ENCODE measurements around the gene KIF18B.
A peak's percentile ranks its signal among the peaks of the same experiment; 100 is the strongest.

Gene KIF18B

DNA sequence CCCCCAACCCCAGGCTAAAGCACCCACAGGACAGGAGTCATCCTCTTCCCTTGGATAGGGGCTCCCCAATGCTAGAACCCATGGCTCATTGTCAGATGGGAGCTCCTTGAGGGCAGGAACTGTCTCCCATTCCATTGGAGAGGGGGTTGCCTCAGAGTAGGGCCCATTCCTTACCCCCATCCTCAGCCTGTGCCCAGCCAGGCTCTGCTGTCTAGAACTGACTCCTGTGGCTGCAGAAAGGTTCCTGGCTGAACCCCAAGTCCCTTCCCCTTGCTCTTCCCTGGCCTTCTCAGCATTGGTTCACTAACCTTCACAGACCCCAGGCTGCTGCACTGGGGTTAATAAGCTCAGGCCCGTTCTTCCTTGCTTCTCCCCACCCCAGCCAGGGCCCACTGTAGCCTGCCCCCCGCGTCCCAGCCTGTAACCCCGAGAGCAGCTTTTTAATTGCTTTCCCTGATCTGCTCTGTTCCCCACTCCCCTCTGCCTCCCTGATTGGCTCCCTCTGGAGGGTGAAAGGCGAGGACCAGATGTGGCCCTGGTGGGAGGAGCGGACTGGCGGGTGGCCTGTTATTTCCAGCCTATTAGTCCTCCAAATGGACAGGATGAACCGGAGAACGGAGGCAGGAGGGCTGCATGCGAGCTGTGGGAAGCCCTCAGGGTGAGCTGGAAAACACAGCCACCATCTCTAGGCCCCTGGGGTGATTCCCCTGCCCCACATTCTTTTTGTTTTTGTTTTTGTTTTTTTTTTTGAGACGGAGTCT is 26.3 kb downstream of the KIF18B start:
- FAIRE-seq (no peak), DNase-seq (ENCODE audit: insufficient read length, low spot score) (no peak)

DNA sequence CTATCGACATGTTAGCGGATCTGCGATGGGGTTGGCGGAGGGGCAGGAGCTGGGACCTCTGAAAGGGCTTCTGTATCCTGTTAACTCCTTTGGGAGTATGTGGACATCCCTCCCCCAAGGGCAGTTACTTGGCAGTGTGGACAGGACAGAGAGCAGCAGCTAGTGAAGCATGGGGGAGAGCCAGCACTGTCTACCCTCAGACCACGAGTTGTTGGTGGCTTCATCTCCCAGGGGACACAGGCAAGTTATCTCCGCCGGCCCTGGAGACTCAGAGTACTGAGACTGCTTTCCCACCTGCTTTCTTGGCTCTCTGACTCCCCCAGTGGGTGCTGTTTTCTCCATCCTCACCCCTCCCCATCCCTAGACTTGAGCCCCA is 27.0 kb downstream of the KIF18B start:
- FAIRE-seq, result no peak

DNA sequence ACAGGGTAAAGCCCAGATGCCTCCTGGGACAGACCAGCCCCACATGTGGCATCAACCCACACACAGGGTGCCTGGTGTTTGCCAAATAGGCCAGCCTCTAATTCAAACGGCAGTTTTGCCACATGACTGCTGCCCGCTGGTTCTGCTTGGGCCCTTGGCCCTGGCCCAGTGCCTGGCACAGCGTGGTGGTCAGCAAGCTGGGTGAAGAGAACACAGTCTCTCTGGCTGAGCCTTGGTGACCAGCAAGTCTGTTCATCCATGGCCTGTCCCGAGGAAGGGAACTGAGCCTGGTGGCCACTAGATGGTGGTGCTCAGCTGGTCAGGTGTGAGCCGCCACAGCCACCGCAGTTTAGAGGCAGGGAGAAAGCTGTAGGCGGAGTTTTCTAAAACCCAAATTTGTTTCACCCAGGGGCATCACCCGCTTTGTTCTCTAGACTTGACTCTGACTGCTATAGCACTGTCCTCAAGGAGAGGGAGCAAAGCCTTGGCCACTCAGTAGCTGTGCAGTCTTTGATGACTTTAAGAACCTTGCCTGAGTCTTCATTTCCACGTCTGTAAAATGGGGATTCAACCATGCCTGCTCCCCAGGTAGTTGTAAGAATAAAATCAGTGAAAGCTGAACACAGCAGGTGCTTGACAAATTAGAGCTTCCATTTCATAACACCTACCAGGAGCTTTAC is 27.5 kb downstream of the KIF18B start:
- FAIRE-seq, result peak; percentile 99
- DNase-seq (ENCODE audit: insufficient read length, low spot score), result peak; percentile 96

More for the DNA sequence above, 27.0 kb downstream of the KIF18B start:
- DNase-seq (ENCODE audit: insufficient read length, low spot score), result no peak

DNA sequence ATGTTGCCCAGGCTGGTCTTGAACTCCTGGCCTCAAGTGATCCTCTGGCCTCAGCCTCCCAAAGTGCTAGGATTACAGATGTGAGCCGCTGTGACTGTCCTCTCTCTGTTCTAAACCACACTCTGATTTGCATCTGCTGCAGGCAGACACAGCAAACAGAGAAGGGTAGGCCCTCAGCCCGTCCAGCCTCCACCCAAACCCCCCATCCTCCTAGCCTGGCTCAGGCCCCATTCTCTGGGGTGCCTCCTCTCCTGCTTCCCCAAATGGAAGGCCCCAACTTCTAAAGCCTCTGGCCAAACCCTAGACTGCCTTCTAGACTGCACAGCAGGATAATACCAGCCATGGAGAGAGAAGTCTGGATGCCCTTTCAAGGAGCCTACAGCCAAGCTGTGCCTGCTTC is 28.2 kb downstream of the KIF18B start:
- FAIRE-seq, result no peak
- DNase-seq (ENCODE audit: insufficient read length, low spot score), result no peak

DNA sequence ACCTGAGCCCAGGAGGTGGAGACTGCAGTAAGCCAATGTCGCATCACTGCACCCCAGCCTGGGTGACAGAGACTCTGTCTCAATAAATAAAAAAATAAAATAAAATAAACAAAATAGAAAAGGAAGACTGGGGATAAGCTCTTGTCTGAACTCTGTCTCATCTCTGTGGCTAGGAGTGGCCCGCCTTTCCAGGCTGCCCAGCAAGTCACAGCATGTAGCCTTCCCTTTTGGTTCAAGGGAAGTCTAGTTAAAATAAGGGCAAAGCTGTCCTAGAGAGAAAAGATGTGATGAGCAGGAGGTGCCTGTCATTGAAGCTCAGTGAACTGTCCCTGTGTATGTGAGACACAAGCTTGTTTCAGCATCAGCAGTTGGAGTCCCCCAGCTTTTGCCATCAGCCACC is 29.6 kb downstream of the KIF18B start:
- FAIRE-seq (no peak), DNase-seq (ENCODE audit: insufficient read length, low spot score) (no peak)

DNA sequence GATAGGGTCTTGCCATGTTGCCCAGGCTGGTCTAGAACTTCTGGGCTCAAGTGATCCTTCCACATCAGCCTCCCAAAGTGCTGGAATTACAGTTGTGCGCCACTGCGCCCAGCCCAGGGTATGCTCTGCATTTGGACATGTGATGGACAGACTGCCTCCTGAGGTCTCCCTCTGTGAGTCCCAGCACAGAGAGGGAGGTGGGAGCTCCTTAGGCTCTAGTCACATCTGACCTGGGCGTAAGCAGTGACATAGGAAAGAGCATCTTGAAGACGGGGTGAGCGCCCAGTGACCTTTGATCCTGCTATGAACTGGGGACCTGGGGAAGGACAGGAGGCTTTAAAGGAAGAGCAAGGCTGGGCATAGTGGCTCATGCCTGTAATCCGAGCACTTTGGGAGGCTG is 30.1 kb downstream of the KIF18B start:
- FAIRE-seq, result peak; percentile 77

DNA sequence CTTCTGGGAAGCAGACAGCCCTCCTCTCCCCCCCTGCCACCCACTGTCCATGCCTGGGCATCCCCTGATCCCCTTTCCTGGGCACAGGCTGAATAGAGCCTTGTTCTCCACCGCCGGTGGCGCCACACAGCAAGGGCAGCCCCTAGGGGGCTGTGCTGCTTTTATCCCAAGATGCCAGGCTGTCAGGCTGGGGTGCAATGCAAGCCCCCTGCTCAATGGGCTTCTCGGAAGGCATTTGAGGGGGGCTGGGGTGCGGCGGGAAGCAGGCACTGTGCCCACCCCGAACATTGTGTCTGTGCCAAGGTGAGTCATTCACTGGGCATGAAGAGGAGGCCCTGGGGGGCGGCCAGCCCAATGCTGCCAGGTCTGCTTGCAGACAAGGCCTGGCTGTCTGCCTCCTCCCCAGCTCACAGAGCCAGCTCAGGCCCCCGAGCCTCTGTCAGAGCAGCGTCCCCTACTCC is 30.8 kb downstream of the KIF18B start:
- FAIRE-seq (peak; percentile 76), DNase-seq (ENCODE audit: insufficient read length, low spot score) (peak; percentile 73)

More for the DNA sequence above, 30.1 kb downstream of the KIF18B start:
- no peak for DNase-seq (ENCODE audit: insufficient read length, low spot score)

DNA sequence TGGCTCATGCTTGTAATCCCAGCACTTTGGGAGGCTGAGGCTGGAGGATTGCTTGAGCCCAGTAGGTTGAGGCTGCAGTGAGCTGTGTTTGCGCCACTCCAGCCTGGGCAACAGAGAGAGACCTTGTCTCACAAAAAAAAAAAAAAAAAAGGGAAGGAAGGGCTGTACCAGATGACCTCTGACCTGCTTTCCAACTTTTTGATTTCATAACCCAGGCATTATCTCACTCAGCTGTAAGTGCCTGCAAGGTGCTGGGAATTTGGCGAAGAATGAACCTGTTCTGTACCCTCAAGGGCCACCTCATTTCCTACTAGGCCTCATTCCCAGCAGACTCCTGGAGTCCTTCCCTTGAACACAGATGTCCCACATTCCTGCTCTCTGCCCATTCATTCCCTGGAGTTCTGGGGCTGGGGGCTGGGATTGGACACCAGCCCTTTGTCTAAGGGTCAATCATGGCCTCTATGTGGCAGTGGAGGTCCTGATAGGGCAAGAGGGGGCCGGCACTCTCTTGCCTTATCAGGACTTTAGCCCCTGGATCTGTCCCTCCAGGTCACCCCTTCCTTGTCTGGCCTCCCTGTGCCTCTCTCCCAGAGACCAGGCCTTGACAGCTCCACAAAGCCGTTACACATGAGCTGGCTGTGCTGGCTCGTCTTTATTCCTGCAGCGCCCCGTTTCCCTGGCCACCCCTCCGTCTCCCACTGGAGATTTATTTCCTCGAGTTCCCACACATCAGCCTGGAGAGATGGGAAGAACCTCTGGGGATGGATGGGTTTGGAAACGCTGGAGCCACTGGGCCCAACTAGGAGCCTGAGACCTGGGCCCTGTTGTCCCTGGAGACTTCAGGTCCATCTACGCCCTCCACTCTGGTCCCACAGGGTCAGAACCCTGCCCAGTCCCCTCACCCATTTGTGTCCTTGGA is 31.5 kb downstream of the KIF18B start:
- DNase-seq (ENCODE audit: insufficient read length, low spot score) (no peak), FAIRE-seq (no peak)

DNA sequence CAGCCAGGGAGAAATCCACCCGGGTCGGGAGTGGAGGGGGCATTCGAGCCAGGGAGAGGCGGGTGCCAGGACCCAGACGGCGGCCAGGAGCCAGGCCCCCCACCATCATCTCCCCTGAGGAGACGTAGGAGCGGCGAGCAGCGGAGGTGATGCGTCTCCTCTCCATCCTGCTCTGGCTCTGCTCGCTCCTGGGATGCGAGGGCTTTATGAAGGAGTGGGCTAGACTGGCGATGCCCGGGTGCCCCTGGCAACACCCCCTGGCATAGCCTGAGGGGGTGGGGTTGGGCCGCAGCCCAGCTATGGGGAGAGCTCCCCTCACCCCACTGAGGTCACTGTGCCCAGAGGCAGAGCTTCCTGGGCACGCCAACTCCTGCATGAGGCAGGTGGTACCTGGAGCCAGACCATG is 32.2 kb downstream of the KIF18B start, which contains the start of gene GFAP:
TSS of gene GFAP (minus strand) at position 180 of the 406 bp plus-strand sequence. CDS start at position 166, 14 bp downstream.
- FAIRE-seq, result no peak
- DNase-seq (ENCODE audit: insufficient read length, low spot score), result no peak

DNA sequence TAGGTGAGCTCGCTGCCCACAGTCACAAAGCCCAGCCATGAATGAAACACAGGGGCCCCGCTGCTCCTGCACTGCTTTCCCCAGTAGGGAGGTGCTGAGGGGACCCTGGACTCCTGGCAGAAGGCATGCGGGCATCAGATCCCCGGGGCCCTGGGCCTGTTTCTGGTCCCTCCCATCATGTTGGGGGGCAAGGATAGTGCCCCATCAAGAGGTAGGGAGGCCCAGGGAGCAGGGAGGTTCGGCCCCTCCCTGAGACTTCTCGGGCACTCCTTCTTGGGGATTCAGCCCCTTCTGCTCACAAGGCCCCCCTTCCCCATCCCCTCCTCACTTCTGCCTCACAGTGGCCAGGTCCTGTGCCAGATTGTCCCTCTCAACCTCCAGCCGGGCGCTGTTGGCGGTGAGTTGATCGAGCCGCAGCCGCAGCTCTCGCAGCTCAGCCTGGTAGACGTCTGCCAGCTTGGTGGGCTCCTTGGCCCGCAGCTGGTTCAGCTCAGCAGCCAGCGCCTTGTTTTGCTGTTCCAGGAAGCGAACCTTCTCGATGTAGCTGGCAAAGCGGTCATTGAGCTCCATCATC is 32.8 kb downstream of the KIF18B start:
- FAIRE-seq, result no peak
- no peak for DNase-seq (ENCODE audit: insufficient read length, low spot score)

DNA sequence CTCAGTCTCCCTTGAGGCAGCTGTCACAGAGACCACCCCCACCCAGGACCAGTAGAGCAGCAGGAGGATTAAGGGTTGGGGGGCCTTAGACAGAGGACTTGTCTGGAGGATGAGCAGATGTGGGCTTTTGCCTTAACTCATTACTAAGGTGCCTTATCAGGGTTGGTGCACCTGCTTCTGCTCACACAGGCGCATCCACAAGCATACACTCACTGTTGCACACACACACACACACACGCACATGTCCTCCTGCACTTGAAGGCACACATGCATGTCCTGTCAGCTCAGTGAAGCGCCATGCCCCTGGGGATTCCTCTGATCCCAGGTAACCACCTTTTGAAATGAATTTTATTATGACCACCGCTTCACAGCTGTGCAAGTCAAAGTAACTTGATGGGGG is 33.4 kb downstream of the KIF18B start:
- FAIRE-seq, result peak; percentile 96

DNA sequence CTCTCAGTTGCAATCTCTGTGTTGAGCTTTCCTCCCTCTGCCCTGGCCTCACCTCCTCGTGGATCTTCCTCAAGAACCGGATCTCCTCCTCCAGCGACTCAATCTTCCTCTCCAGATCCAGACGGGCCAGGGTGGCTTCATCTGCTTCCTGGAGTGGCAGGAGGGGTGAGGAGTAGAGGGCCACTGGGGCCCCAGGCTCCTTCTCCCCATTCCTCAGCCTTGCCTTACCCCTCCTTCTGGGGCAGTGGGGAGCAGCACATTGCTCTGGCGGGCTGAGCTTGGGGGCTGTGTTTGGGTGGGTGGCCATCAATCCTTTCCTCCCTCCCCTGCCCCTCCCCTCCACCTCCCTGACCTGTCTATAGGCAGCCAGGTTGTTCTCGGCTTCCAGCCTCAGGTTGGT is 33.9 kb downstream of the KIF18B start:
- DNase-seq (ENCODE audit: insufficient read length, low spot score) (no peak), FAIRE-seq (no peak)

More for the DNA sequence above, 33.4 kb downstream of the KIF18B start:
- DNase-seq (ENCODE audit: insufficient read length, low spot score), result no peak

DNA sequence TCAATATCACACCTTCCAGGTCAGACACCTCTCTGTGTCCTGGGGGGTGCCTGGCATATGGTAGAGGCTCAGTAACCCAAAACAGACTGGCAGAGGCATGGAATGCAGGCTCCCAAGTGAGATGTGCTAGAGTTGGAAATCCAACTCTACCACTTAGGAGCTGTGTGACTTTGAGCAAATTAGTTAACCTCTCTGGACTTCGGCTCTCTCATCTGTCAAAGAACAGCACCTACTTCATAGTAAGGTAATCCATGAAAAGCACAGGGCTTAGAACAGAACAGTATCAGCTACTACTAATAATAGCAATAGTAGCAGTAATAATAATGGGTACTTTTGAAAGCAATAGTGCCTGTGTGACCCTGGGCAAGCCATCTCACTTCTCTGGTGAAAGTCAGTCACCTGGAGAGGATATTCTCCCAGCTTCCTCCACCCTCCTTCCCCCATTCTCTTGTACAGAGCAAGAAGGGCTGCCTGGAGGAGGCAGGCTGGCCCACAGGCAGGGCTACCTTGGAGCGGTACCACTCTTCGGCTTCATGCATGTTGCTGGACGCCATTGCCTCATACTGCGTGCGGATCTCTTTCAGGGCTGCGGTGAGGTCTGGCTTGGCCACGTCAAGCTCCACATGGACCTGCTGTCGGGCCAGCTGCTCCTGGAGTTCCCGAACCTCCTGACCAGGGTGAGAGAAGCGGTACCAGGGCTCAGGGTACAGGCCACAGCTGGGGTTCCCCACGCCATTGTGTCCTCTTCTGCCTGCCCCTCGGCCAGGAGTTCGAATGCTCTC is 34.6 kb downstream of the KIF18B start:
- FAIRE-seq (no peak), DNase-seq (ENCODE audit: insufficient read length, low spot score) (no peak)

DNA sequence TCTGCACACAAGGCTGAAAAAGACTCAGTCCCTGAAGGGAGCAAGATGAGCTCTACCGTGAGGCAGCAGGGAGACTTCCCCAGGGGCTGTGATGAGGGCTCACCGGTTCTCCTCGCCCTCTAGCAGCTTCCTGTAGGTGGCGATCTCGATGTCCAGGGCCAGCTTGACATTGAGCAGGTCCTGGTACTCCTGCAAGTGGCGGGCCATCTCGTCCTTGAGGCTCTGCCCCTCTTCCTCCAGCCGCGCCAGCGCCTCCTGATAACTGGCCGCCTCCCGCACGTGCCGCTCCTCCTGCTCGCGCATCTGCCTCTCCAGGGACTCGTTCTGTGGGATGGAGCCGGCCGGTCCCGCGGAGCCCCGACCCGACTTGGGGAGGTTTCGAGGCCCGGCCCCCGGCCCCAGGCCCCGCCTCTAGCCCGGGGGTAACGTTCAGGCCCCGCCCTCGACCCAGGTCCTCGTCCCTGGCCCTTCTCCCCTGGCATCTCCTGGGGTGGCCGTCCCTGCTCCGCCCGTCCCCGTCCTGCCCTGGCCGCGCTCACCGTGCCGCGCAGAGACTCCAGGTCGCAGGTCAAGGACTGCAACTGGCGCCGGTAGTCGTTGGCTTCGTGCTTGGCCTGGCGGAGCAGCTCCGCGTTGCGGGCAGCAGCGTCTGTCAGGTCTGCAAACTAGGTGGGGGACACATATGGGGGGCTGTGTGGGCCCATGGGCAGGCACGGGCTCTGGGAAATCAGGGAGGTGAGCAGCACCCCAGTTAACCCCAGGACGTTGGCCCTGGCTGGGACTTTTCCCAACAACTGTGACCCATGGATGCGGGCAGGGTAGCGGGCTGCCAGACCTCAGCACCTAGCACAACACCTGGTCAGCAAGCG is 36.2 kb downstream of the KIF18B start:
- peak; percentile 55 for DNase-seq (ENCODE audit: insufficient read length, low spot score)
- peak; percentile 94 for FAIRE-seq

DNA sequence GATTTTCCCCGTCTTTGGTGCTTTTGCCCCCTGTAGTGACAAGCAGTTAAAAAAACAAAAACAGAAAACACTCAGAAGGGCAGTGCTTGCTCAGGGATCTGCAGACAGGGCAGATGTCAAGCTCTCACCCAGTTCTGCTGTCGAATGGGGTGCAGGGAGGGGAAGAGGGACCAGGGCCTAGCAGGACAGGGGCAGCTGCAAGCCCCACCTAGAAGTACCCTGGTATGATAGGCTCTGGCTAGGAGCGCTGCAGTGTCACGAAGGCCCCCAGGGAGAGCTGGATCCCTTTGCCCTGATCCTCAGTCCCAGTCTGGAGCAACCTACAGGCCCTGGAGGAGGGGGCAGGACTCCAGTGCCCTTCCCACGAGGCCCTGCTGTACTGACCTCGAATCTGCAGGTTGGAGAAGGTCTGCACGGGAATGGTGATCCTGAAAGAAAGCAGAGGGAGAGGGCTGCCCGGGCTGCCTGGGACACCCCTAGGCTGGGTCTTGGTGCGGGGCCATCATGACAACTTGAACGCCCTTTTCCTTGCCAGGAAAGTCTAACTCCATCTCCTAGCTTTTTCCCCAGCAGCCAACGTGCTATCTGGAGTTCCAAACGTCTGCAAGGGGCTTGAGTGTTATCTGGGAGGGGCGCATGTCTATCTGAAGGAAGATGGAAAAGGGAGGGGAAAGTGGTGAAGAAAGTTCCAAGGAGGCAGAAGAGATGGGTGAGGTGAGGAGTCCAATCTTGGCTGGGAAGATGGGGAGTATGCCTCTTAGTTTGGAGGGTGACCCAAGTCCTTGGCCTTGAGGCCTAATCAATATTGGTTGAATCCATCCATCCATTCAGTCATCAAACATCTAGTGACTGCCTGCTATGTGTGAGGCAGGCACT is 37.1 kb downstream of the KIF18B start:
- FAIRE-seq (no peak), DNase-seq (ENCODE audit: insufficient read length, low spot score) (no peak)

DNA sequence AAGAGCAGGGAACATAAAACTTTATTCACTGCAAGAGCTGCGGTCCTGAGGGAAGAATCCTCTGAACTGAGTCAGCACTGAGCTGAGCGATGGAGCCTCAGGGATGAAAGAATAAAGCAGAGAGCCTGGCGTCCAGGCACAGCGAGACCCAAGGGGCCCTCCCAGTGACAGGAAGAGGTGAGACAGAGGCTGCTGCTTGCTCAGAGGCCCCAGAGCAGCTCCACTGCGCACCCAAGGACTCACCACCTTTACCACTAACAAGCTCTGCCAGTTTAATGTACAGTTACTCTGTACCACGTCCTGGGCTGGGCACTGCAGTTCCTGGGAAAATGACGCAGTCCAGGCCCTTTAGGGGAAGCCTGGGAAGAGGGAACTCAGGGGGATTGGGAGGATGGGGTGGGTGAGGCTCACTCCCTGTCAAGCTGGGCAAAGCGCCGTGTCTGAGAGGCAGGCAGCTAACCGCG is 37.9 kb downstream of the KIF18B start:
- peak; percentile 77 for DNase-seq (ENCODE audit: insufficient read length, low spot score)
- peak; percentile 95 for FAIRE-seq

DNA sequence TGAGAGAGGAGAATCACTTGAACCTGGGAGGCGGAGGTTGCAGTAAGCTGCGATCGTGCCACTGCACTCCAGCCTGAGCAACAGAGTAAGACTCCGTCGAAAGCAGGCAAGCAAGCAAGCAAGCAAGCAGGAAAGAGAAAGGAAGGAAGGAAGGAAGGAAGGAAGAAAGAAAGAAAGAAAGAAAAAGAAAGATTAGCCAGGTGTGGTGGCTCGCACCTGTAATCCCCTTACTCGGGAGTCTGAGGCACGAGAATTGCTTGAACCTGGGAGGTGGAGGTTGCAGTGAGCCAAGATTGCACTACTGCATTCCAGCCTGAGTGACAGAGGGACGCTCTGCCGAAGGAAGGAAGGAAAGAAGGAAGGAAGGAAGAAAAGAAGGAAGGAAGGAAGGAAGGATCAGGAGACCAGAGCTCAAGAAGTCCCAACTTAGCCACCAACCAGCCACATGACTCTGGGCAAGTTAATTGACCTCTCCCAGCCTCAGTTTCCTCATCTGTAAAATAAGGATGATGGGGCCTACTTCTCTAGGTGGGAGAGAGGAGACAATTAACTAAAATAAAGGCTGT is 38.7 kb downstream of the KIF18B start:
- FAIRE-seq, result peak; percentile 38
- DNase-seq (ENCODE audit: insufficient read length, low spot score), result no peak

Measured in HTR-8/SVneo (cell line).